Glutamatergic neuron (in vitro differentiated cells): ENCODE results near the gene SPART. TPM values are rescaled to one million over a fixed set of nuclear protein-coding genes. Genes with fewer than 3 reads are reported as not detected.

Experiments
- total RNA-seq: library from RNA; stranded (reverse); fragmentation: NEBNext Ultra II Directional; extraction: Animal tissue kit (Norgen Biotek cat#: 25700); gene quantifications from one replicate; pipeline ENCODE4 v1.2.1, GENCODE V29; 2021; ENCODE audit not compliant: unreplicated experiment

Gene SPART
- total RNA-seq, 1 donor from 2014 or later: 7.4 TPM

Other genes starting within 250 kb of the SPART start
- 63.9 TPM for gene DCLK1, start 215.0 kb downstream of the SPART start, total RNA-seq
- 0.78 TPM for gene SOHLH2, start 131.8 kb downstream of the SPART start, total RNA-seq
- 7.0 TPM for gene CCDC169, start 48.6 kb downstream of the SPART start, total RNA-seq
- 4.3 TPM for gene CCNA1, start 86.1 kb upstream of the SPART start, total RNA-seq